GM04504 (cell line): ENCODE data around the gene ELMO1.

ENCODE experiments used
- DNase-seq: peaks from one replicate; pipeline ENCODE4 v3.0.0-alpha.2; 2012; ENCODE audit warnings: low read depth

Gene ELMO1

GRCh38 chr7:37310327-37311080 is 138.2 kb downstream of the ELMO1 start:
- DNase-seq, result no peak

DNA sequence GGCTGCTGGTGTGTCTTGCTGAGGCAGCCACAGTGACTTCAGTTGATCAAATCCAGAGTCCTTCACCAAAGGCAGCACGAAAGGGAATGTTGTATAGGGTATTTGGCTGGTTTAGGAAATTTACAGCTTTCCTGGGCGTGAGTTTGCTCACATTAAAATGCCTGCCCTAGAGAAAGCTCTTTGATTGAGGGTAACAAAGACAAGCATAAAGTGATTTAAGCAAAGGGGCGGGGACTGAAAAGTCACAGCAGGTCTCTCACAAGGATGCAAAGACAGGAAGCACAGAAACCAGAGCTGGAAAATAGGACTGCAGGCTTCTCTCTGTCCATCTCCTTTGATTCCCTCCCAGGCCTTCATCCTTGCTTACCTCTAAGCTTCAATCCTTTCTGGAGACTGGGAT is 139.2 kb downstream of the ELMO1 start:
- no peak for DNase-seq

GRCh38 chr7:37304921-37305320 is 143.7 kb downstream of the ELMO1 start:
- DNase-seq, result no peak

GRCh38 chr7:37297546-37297945 is 151.1 kb downstream of the ELMO1 start:
- DNase-seq, result no peak

DNA sequence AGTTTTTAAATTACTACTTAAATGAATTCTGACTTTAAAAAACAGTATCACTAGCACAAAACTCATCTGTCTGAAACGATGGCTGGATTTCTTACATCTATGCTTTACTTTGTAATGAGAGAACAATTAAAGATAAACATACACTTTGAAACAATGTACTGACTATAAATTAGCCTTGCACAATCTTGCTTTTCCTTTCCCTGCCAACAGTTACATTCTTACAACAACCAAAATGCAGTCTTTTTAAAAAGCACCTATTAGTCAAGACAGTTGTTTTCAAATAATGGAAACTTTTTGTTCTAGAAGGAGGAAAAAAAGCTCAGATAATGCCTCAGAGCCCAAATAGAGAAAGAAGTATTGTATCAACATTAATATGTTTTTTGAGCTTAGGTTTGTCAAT is 153.3 kb downstream of the ELMO1 start:
- DNase-seq, result no peak

GRCh38 chr7:37290731-37291130 is 157.9 kb downstream of the ELMO1 start:
- no peak for DNase-seq

DNA sequence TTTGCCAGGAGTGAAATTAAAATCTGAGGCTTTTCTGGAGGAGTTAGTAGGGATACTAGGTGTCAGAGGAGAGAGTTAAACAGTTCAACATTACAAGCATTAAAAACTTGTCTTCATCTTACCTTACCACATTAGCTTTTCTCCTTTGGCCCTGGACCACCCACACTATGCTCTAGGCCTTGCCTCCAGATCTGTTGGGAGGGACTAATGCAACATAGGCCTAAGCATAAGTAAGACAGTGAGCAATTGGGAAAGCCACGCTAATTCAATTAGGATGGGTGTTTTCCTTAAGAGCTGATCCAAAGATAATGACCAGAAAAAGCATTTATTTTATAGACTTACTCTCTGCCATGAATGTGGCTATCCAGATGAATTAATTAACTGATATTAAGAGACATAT is 158.9 kb downstream of the ELMO1 start:
- no peak for DNase-seq

GRCh38 chr7:37289367-37289766 is 159.3 kb downstream of the ELMO1 start:
- DNase-seq, result no peak

DNA sequence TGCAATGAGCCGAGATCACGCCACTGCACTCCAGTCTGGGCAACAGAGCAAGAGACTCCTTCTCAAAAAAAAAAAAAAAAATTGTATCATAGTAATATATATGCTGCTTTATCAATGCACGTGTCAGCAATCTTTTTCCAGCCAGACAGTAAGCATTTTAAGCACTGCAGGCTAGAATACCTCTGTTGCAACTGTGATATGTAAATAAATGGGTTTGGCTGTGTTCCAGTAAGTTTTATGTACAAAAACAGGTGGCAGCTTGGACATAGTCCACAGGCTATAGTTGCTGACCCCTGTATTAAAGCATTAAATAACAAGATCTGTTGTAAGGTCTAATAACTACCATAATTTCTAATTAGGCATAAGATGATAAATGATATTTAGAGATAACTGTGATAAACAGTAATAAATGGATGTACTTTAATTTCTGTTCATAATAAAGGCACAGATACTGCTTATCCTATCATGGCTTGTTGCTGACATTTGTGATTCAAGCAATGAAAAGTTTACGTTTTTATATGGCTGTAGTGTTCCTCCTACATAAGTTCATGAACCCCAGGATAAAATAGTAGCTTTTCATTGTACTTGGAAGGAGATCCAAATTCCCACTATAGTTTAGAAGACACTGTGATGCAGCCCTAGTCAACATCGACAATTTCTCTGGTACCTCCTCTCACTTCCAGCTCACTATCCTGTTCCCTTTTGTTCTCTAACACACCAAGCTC is 161.4 kb downstream of the ELMO1 start:
- no peak for DNase-seq

- DNase-seq, result no peak
Measured at GRCh38 chr7:37286454-37286832, 162.2 kb downstream of the ELMO1 start.

DNA sequence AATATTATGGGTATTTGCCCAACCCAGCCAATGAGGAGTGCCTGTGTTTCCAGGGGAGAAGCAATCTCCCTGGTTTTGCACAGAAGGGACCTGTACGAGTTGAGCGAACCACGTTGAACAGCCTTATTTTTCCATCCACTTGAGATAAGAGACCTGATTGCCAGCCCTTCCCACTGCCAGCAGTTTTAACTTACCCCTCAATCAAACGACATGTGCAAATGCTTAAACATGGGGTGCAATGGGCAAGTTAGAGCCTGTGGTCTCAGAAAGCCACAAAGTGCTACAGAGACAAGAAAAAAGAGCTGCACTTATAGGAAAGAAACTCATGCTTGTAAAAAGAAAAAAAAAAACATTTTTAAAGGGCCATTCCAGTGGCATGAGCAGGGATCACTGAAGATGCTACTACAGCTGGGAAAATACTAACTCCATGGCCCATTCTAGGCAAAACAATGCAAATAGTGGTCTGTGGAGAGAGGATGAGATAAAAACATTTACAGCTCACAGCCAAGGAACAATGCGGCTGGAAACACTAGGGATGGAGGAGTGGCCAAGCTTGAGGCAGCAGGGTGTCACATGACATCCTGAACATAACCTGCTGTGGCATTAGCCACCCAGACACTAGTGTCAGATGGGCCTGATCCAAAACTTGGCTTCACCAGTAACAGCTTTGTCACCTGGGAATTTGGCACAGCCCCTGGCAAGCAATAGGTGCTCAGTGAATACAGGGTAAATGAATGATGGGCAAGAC is 162.8 kb downstream of the ELMO1 start:
- no peak for DNase-seq

- DNase-seq, result no peak
Measured at GRCh38 chr7:37284805-37285231, 163.8 kb downstream of the ELMO1 start.

- no peak for DNase-seq
Measured at GRCh38 chr7:37284285-37284684, 164.4 kb downstream of the ELMO1 start.

GRCh38 chr7:37283716-37284115 is 164.9 kb downstream of the ELMO1 start:
- DNase-seq, result no peak

DNA sequence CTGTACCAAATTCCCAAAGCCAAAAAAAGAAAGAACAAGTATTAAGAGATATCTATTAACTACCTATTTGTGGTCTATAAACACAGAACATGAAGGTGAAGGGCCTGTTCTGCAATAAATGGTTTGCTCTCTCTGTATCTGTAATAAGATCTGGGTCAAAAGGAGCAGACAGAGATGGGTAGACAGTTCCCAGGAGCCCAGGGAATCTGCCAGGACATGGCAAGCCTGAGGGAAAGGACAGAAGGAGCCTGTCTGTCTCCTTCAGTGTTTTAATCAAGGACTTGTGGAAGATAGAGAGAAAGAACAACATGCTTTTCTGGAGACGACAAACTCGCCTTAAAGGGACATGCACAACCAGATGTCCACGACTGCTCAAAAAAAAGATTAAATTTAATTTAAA is 165.7 kb downstream of the ELMO1 start:
- no peak for DNase-seq

DNA sequence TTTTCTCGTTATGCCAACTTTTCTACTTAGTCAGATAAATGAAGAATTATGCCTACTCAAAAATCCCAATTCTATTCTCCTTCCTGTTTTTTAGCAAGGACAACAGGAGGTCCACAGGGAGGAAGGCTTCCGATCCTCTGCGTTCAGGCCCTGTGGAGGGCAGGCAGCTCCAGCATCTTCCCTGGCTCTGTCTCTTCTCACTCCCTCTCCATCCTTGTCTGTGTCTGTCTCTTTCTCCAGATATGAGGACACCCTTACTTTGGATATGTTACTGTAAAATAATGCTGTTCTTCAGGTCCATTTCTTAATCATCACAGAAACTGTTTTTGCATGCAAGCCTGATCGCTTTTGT is 166.6 kb downstream of the ELMO1 start:
- no peak for DNase-seq

DNA sequence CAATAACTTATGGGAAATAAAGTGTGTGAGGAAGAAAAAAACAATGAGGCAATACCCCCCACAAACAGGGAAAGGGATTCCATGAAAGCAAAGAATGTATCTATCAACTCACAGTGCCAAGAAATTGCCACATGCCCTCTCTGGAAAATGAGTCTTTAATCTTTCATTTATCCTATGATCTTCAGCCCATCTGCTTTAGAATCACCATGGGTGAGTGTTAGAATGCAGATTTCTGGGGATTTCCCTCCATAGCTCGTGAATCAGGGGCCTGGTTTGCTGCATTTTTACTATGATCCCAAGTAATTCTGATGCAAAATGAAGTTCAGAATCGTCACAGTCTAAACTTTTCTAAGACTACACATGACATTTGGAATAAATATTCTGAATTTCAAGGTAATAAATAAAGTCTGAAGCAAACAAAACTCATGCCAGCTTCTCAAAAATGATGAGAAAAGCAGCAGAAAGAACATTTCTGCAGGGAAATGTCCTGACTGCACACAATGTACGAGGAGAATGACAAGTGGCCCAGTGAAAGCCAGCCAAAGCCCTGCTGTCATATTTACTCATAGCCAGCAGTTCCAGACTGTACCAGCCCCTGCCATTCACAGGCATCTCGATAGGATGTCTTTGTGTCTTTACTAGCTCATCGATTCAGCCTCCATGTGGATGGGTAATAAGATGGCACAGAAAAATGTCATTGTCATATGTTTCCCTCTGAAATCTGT is 167.1 kb downstream of the ELMO1 start:
- DNase-seq, result no peak

- no peak for DNase-seq
Measured at GRCh38 chr7:37277513-37277912, 171.2 kb downstream of the ELMO1 start.

DNA sequence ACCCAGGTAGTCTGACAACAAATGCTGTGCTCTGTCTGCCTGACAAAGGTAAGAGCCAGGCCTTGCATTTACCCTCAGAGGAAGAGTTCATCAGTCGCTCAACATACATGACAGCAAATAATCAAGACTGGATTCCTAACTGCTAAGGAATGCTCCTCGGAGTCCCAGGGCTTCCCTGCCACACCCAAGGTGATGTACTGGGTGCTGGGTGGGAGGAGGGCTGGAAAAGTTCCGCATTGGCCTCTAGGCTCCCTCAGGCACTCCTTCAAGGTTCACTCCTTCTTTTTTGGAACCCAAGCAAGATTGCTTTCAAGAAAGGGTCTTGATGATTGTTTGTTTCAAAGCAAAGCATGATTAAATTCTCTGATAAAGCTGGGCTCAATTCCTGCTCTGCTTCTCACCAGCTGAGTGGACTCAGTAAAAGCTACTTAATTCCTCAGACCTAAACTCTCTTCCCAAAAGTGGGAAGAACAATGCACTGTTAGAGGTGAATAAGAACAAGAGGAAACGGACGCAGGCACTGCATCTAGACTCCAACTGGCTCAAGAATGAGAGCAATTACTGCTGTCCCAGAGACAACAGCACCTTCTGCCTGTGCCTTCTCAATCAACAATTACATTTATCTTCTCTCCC is 173.5 kb downstream of the ELMO1 start:
- DNase-seq, result no peak

GRCh38 chr7:37273891-37274290 is 174.8 kb downstream of the ELMO1 start:
- DNase-seq, result no peak

- no peak for DNase-seq
Measured at GRCh38 chr7:37269711-37270508, 178.8 kb downstream of the ELMO1 start.
